SK-N-SH treated with all-trans-retinoic acid at 6 μM for 48 hours (cell line): Measurements from ENCODE around the gene CALCB.
"Not testable (repeated sequence)": the region's sequence is repeated elsewhere in the genome, so short reads cannot be mapped to it uniquely, and the experiment has no call there.

Experiments
- ATAC-seq: fragments of 200-7000 bp; cut with Tn5 transposase; 3 replicates; pipeline ENCODE4 v1.9.1; 2020; ENCODE audit warnings: mild to moderate bottlenecking, moderate library complexity
- ARNTL ChIP-seq: fragments of 450-650 bp; formaldehyde crosslinking; IDR thresholded peaks from 2 replicates; pipeline ENCODE4 v1.5.0; 2020; ENCODE audit warnings: low read depth, mild to moderate bottlenecking, moderate library complexity, borderline replicate concordance
- BACH2 ChIP-seq: fragments of 250-450 bp; sonication (Bioruptor Pico); IDR thresholded peaks from 2 replicates; pipeline ENCODE4 v1.9.0; 2021; ENCODE audit warnings: mild to moderate bottlenecking, borderline replicate concordance
- ESRRG ChIP-seq: fragments of 250-450 bp; sonication (Bioruptor Pico); IDR thresholded peaks from 2 replicates; pipeline ENCODE4 v1.6.1; 2021; ENCODE audit warnings: mild to moderate bottlenecking
- ISL1 ChIP-seq: fragments of 250-450 bp; sonication (Bioruptor Pico); IDR thresholded peaks from 2 replicates; pipeline ENCODE4 v2.1.2; 2022; ENCODE audit warnings: mild to moderate bottlenecking, moderate library complexity
- PATZ1 ChIP-seq: fragments of 250-450 bp; sonication (Bioruptor Pico); IDR thresholded peaks from 2 replicates; pipeline ENCODE4 v1.8.0; 2020; ENCODE audit warnings: mild to moderate bottlenecking, moderate library complexity, borderline replicate concordance
- POU6F1 ChIP-seq: fragments of 250-450 bp; sonication (Bioruptor Pico); IDR thresholded peaks from 2 replicates; pipeline ENCODE4 v1.8.0; 2021; ENCODE audit warnings: low read depth, mild to moderate bottlenecking, moderate library complexity, borderline replicate concordance
- PPARA ChIP-seq: fragments of 250-450 bp; sonication (Bioruptor Pico); IDR thresholded peaks from 2 replicates; pipeline ENCODE4 v1.5.0; 2020; ENCODE audit warnings: mild to moderate bottlenecking, borderline replicate concordance
- RARB ChIP-seq: fragments of 250-450 bp; sonication (Bioruptor Pico); IDR thresholded peaks from 2 replicates; pipeline ENCODE4 v1.8.0; 2021; ENCODE audit warnings: mild to moderate bottlenecking, moderate library complexity
- SNAI2 ChIP-seq: fragments of 250-450 bp; sonication (Bioruptor Pico); IDR thresholded peaks from 2 replicates; pipeline ENCODE4 v1.5.0; 2020; ENCODE audit warnings: mild to moderate bottlenecking, moderate library complexity
- TCF4 ChIP-seq: fragments of 250-450 bp; sonication (Bioruptor Pico); IDR thresholded peaks from 2 replicates; pipeline ENCODE4 v1.8.0; 2021; ENCODE audit warnings: mild to moderate bottlenecking, moderate library complexity, borderline replicate concordance
- TOX ChIP-seq: fragments of 250-450 bp; sonication (Bioruptor Pico); IDR thresholded peaks from 2 replicates; pipeline ENCODE4 v1.8.0; 2021; ENCODE audit warnings: mild to moderate bottlenecking, moderate library complexity, borderline replicate concordance
- ZC3H10 ChIP-seq: fragments of 250-450 bp; sonication (Bioruptor Pico); IDR thresholded peaks from 2 replicates; pipeline ENCODE4 v1.5.1; 2021; ENCODE audit warnings: mild to moderate bottlenecking, moderate library complexity
- ZFP3 ChIP-seq: fragments of 250-450 bp; sonication (Bioruptor Pico); IDR thresholded peaks from 2 replicates; pipeline ENCODE4 v1.5.0; 2020; ENCODE audit warnings: mild to moderate bottlenecking, moderate library complexity
- ZFP30 ChIP-seq: fragments of 450-650 bp; formaldehyde crosslinking; IDR thresholded peaks from 2 replicates; pipeline ENCODE4 v1.5.0; 2022; ENCODE audit warnings: mild to moderate bottlenecking, moderate library complexity
- ZNF565 ChIP-seq: fragments of 450-650 bp; formaldehyde crosslinking; conservative IDR thresholded peaks from 2 replicates; pipeline ENCODE4 v1.5.0; 2020; ENCODE audit warnings: low read depth, mild to moderate bottlenecking, moderate library complexity
- ZNF70 ChIP-seq: fragments of 450-650 bp; formaldehyde crosslinking; IDR thresholded peaks from 2 replicates; pipeline ENCODE4 v1.5.0; 2020; ENCODE audit warnings: mild to moderate bottlenecking, moderate library complexity
- ZNF8 ChIP-seq: fragments of 450-650 bp; formaldehyde crosslinking; IDR thresholded peaks from 2 replicates; pipeline ENCODE4 v1.5.0; 2020; ENCODE audit warnings: mild to moderate bottlenecking, moderate library complexity
- TF ChIP-seq, protein P1 (sequence below): fragments of 250-450 bp; sonication (Bioruptor Pico); IDR thresholded peaks from 2 replicates; pipeline ENCODE4 v1.5.0; 2020; ENCODE audit warnings: mild to moderate bottlenecking, moderate library complexity

CALCB gene

GRCh38 chr11:15038963-15039362 lies 34.4 kb upstream of the CALCB start:
- no peak for TF ChIP-seq POU6F1 (CRISPR knock-in tag)
- TF ChIP-seq ISL1 (CRISPR knock-in tag): no peak
- no peak for TF ChIP-seq ZNF565 (CRISPR knock-in tag)
- no peak for TF ChIP-seq ARNTL (CRISPR knock-in tag)
- TF ChIP-seq ZC3H10 (CRISPR knock-in tag): no peak
- TF ChIP-seq, all 23 proteins: peak for 0

GRCh38 chr11:15045209-15045608 lies 28.2 kb upstream of the CALCB start:
- ATAC-seq: no peak
- no peak for TF ChIP-seq ZNF565 (CRISPR knock-in tag)
- TF ChIP-seq, protein P1, sequence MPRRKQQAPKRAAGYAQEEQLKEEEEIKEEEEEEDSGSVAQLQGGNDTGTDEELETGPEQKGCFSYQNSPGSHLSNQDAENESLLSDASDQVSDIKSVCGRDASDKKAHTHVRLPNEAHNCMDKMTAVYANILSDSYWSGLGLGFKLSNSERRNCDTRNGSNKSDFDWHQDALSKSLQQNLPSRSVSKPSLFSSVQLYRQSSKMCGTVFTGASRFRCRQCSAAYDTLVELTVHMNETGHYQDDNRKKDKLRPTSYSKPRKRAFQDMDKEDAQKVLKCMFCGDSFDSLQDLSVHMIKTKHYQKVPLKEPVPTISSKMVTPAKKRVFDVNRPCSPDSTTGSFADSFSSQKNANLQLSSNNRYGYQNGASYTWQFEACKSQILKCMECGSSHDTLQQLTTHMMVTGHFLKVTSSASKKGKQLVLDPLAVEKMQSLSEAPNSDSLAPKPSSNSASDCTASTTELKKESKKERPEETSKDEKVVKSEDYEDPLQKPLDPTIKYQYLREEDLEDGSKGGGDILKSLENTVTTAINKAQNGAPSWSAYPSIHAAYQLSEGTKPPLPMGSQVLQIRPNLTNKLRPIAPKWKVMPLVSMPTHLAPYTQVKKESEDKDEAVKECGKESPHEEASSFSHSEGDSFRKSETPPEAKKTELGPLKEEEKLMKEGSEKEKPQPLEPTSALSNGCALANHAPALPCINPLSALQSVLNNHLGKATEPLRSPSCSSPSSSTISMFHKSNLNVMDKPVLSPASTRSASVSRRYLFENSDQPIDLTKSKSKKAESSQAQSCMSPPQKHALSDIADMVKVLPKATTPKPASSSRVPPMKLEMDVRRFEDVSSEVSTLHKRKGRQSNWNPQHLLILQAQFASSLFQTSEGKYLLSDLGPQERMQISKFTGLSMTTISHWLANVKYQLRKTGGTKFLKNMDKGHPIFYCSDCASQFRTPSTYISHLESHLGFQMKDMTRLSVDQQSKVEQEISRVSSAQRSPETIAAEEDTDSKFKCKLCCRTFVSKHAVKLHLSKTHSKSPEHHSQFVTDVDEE (CRISPR knock-in tag): no peak
- no peak for TF ChIP-seq BACH2 (CRISPR knock-in tag)

More at GRCh38 chr11:15038963-15039362, 34.4 kb upstream of the CALCB start:
- no peak for ATAC-seq

- TF ChIP-seq TOX (CRISPR knock-in tag) (no peak), POU6F1 (CRISPR knock-in tag) (no peak), RARB (CRISPR knock-in tag) (no peak), PPARA (CRISPR knock-in tag) (no peak), ZFP30 (no peak), ZNF565 (CRISPR knock-in tag) (no peak), ESRRG (CRISPR knock-in tag) (no peak), PATZ1 (CRISPR knock-in tag) (no peak), ZNF70 (CRISPR knock-in tag) (no peak), SNAI2 (CRISPR knock-in tag) (no peak), BACH2 (CRISPR knock-in tag) (no peak), ARNTL (CRISPR knock-in tag) (no peak), ZFP3 (CRISPR knock-in tag) (no peak), TCF4 (CRISPR knock-in tag) (no peak), ZNF8 (CRISPR knock-in tag) (no peak), ISL1 (CRISPR knock-in tag) (no peak)
- TF ChIP-seq, protein P1 (CRISPR knock-in tag): no peak
These were observed 27.5 kb upstream of the CALCB start for GRCh38 chr11:15045891-15046290.

DNA sequence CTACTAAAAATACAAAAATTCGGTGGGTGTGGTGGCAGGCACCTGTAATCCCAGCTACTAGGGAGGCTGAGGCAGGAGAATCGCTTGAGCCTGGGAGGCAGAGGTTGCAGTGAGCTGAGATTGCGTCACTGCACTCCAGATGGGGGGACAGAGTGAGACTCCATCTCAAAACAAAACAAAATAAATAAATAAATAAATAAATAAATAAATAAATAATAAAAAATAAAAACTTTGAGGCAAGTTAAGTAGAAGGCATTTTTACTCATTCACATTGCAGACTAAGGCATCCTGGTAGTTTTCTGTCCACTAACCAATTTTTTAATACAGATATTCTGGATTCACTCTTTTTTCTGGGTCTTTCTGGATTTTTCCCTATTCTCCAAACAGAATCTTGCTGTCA lies 26.7 kb upstream of the CALCB start:
- ATAC-seq: not testable (repeated sequence)

More at GRCh38 chr11:15045891-15046290, 27.5 kb upstream of the CALCB start:
- no peak for ATAC-seq
